Upper lobe of right lung (tissue), 1 donor: ENCODE data around the gene MEIS2. TPM values are rescaled to one million over a fixed set of nuclear protein-coding genes. Genes with fewer than 3 reads are reported as not detected.

Experiments
- ATAC-seq: fragments of 200-7000 bp; cut with Tn5 transposase; one replicate; pipeline ENCODE4 v1.9.1; 2020; ENCODE audit warnings: mild to moderate bottlenecking, moderate library complexity
- DNase-seq: peaks from one replicate; pipeline ENCODE4 v3.0.0-alpha.2; 2020
- H3K27ac ChIP-seq: fragments of 200-600 bp; one replicate; pipeline ENCODE4 v1.8.0; 2022
- H3K27me3 ChIP-seq: fragments of 200-600 bp; one replicate; pipeline ENCODE4 v1.8.0; 2022; ENCODE audit warnings: mild to moderate bottlenecking
- H3K36me3 ChIP-seq: fragments of 200-600 bp; one replicate; pipeline ENCODE4 v1.8.0; 2022
- H3K4me1 ChIP-seq: fragments of 200-600 bp; one replicate; pipeline ENCODE4 v1.8.0; 2022
- H3K4me3 ChIP-seq: fragments of 200-600 bp; one replicate; pipeline ENCODE4 v1.8.0; 2022; ENCODE audit warnings: mild to moderate bottlenecking
- H3K9me3 ChIP-seq: fragments of 200-600 bp; one replicate; pipeline ENCODE4 v1.8.0; 2022
- CTCF ChIP-seq: fragments of 200-600 bp; IDR thresholded peaks from one replicate; pipeline ENCODE4 v1.8.0; 2022; ENCODE audit warnings: antibody characterized with exemption
- intact Hi-C: fragments of 100-400 bp; cut with DNase I; formaldehyde crosslinking; loops from one replicate; pipeline ENCODE4 v1.11.0; 2022
- total RNA-seq: library from RNA; stranded (reverse); fragmentation: NEBNext Ultra II Directional; extraction: Animal tissue kit (Norgen Biotek cat#: 25700); gene quantifications from one replicate; pipeline ENCODE4 v1.2.1, GENCODE V29; 2021
- donor health status: DM: no; HTN: yes; CAD: no; lungs with severe emphysema.

Gene MEIS2
- total RNA-seq, 1 donor from 2014 or later = 26.7 TPM

- Histone ChIP-seq H3K4me3 (no peak overlapping the region), H3K4me1 (no peaks in the 10 kb centered on the region), H3K9me3 (no peaks in the 10 kb centered on the region), H3K27ac (no peak overlapping the region), H3K36me3 (no peaks in the 10 kb centered on the region), H3K27me3 (peaks cover 20% of the 10 kb centered on the region)
- TF ChIP-seq CTCF = no peak
- intact Hi-C loops = no loop called here
- no peak for ATAC-seq
- DNase-seq = no peak
Observed at GRCh38 chr15:37115538-37115937, 15.2 kb upstream of the MEIS2 start.

- intact Hi-C loops = no loop called here
- peaks cover 42% of the 10 kb centered on the region for H3K27me3 ChIP-seq
- H3K9me3 ChIP-seq = no peaks in the 10 kb centered on the region
- ATAC-seq = no peak
- DNase-seq = no peak
- no peaks in the 10 kb centered on the region for H3K4me1 ChIP-seq
- no peak overlapping the region for H3K4me3 ChIP-seq
- no peaks in the 10 kb centered on the region for H3K36me3 ChIP-seq
- H3K27ac ChIP-seq = no peak overlapping the region
- TF ChIP-seq CTCF = no peak
Observed at GRCh38 chr15:37112971-37113670, 12.8 kb upstream of the MEIS2 start.

GRCh38 chr15:37112171-37112570 lies 11.8 kb upstream of the MEIS2 start:
- Histone ChIP-seq H3K4me3 (no peak overlapping the region), H3K27ac (no peak overlapping the region), H3K9me3 (no peaks in the 10 kb centered on the region), H3K36me3 (no peaks in the 10 kb centered on the region), H3K27me3 (peaks cover 51% of the 10 kb centered on the region), H3K4me1 (no peaks in the 10 kb centered on the region)
- DNase-seq (no peak), ATAC-seq (peak; percentile 22)
- no peak for TF ChIP-seq CTCF
- intact Hi-C loops = no loop called here

- Histone ChIP-seq H3K27me3 (peaks cover 58% of the 10 kb centered on the region), H3K4me3 (no peak overlapping the region), H3K4me1 (no peaks in the 10 kb centered on the region), H3K9me3 (no peaks in the 10 kb centered on the region), H3K27ac (no peak overlapping the region), H3K36me3 (no peaks in the 10 kb centered on the region)
- intact Hi-C loops = no loop called here
- DNase-seq (no peak), ATAC-seq (no peak)
- no peak for TF ChIP-seq CTCF
Observed at GRCh38 chr15:37111427-37111717, 11.0 kb upstream of the MEIS2 start.

GRCh38 chr15:37109872-37110572 lies 9.7 kb upstream of the MEIS2 start:
- no peak overlapping the region for H3K27ac ChIP-seq
- intact Hi-C loops = no loop called here
- peaks cover 69% of the 10 kb centered on the region for H3K27me3 ChIP-seq
- no peaks in the 10 kb centered on the region for H3K9me3 ChIP-seq
- DNase-seq (no peak), ATAC-seq (peak; percentile 55)
- H3K36me3 ChIP-seq = no peaks in the 10 kb centered on the region
- peak overlapping the region; percentile 31 for H3K4me3 ChIP-seq
- H3K4me1 ChIP-seq = no peaks in the 10 kb centered on the region
- no peak for TF ChIP-seq CTCF
